CD1c-positive myeloid dendritic cell (primary cell): ENCODE results near the gene CNTNAP2.

Experiments used
- DNase-seq: peaks from one replicate; pipeline ENCODE4 v3.0.0-alpha.2; 2016; ENCODE audit errors: extremely low spot score

Gene CNTNAP2

GRCh38 chr7:146424084-146424483, 307.5 kb downstream of the CNTNAP2 start:
- no peak for DNase-seq

- DNase-seq: no peak
Measured at GRCh38 chr7:146433501-146433900, 316.9 kb downstream of the CNTNAP2 start.

- DNase-seq: no peak
Measured at GRCh38 chr7:146443102-146443501, 326.5 kb downstream of the CNTNAP2 start.

GRCh38 chr7:146449625-146450024, 333.0 kb downstream of the CNTNAP2 start:
- no peak for DNase-seq

- DNase-seq: no peak
Measured at GRCh38 chr7:146455091-146455655, 338.6 kb downstream of the CNTNAP2 start.

GRCh38 chr7:146479040-146479439, 362.4 kb downstream of the CNTNAP2 start:
- no peak for DNase-seq

- DNase-seq: no peak
Measured at GRCh38 chr7:146486519-146486918, 369.9 kb downstream of the CNTNAP2 start.

- DNase-seq: no peak
Measured at GRCh38 chr7:146492017-146492416, 375.4 kb downstream of the CNTNAP2 start.

GRCh38 chr7:146494952-146495596, 378.5 kb downstream of the CNTNAP2 start:
- DNase-seq: no peak

GRCh38 chr7:146496657-146497056, 380.1 kb downstream of the CNTNAP2 start:
- DNase-seq: no peak

GRCh38 chr7:146499970-146500369, 383.4 kb downstream of the CNTNAP2 start:
- DNase-seq: no peak

GRCh38 chr7:146503844-146504243, 387.2 kb downstream of the CNTNAP2 start:
- no peak for DNase-seq

- DNase-seq: no peak
Measured at GRCh38 chr7:146510088-146510680, 393.6 kb downstream of the CNTNAP2 start.

- no peak for DNase-seq
Measured at GRCh38 chr7:146514304-146514703, 397.7 kb downstream of the CNTNAP2 start.

- DNase-seq: no peak
Measured at GRCh38 chr7:146528581-146528980, 412.0 kb downstream of the CNTNAP2 start.

GRCh38 chr7:146539836-146540235, 423.2 kb downstream of the CNTNAP2 start:
- DNase-seq: no peak

GRCh38 chr7:146542101-146542500, 425.5 kb downstream of the CNTNAP2 start:
- DNase-seq: no peak

- no peak for DNase-seq
Measured at GRCh38 chr7:146544748-146545147, 428.1 kb downstream of the CNTNAP2 start.

GRCh38 chr7:146548816-146549215, 432.2 kb downstream of the CNTNAP2 start:
- no peak for DNase-seq

GRCh38 chr7:146554556-146554955, 438.0 kb downstream of the CNTNAP2 start:
- DNase-seq: no peak

GRCh38 chr7:146557971-146558469, 441.4 kb downstream of the CNTNAP2 start:
- no peak for DNase-seq

GRCh38 chr7:146565872-146566271, 449.3 kb downstream of the CNTNAP2 start:
- DNase-seq: no peak

GRCh38 chr7:146575903-146576302, 459.3 kb downstream of the CNTNAP2 start:
- DNase-seq: no peak
